ENCODE measurements around the gene CHST10. TPM values are rescaled to one million over a fixed set of nuclear protein-coding genes. Genes with fewer than 3 reads are reported as not detected.
"Not testable (repeated sequence)": the region's sequence is repeated elsewhere in the genome, so short reads cannot be mapped to it uniquely, and the experiment has no call there.

The CHST10 gene, protein sequence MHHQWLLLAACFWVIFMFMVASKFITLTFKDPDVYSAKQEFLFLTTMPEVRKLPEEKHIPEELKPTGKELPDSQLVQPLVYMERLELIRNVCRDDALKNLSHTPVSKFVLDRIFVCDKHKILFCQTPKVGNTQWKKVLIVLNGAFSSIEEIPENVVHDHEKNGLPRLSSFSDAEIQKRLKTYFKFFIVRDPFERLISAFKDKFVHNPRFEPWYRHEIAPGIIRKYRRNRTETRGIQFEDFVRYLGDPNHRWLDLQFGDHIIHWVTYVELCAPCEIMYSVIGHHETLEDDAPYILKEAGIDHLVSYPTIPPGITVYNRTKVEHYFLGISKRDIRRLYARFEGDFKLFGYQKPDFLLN
- 10 to 100 TPM in 4 of 10 donors, 1 to 10 TPM in 6; 6.2 to 11.8 (median 9.5) TPM for total RNA-seq
- 1 to 10 TPM; 5.1 to 7.3 TPM for polyA plus RNA-seq
- long read RNA-seq, donor 1, transcript CHST10-201 (7 exons, 2,842 nt) = major isoform, 23 of 37 reads
- long read RNA-seq, donor 1, partial matches to known transcripts = 0 of 37 reads
- long read RNA-seq, donor 1, other reads (novel, unspliced or antisense) = 14 of 37 reads
- long read RNA-seq, donor 2, transcript CHST10-201 (7 exons, 2,842 nt) = major isoform, 25 of 41 reads
- long read RNA-seq, donor 2, partial matches to known transcripts = 2 of 41 reads
- long read RNA-seq, donor 2, other reads (novel, unspliced or antisense) = 14 of 41 reads
- long read RNA-seq, donor 3, transcript CHST10-201 (7 exons, 2,842 nt) = major isoform, 14 of 19 reads
- long read RNA-seq, donor 3, partial matches to known transcripts = 2 of 19 reads
- long read RNA-seq, donor 3, other reads (novel, unspliced or antisense) = 3 of 19 reads

DNA sequence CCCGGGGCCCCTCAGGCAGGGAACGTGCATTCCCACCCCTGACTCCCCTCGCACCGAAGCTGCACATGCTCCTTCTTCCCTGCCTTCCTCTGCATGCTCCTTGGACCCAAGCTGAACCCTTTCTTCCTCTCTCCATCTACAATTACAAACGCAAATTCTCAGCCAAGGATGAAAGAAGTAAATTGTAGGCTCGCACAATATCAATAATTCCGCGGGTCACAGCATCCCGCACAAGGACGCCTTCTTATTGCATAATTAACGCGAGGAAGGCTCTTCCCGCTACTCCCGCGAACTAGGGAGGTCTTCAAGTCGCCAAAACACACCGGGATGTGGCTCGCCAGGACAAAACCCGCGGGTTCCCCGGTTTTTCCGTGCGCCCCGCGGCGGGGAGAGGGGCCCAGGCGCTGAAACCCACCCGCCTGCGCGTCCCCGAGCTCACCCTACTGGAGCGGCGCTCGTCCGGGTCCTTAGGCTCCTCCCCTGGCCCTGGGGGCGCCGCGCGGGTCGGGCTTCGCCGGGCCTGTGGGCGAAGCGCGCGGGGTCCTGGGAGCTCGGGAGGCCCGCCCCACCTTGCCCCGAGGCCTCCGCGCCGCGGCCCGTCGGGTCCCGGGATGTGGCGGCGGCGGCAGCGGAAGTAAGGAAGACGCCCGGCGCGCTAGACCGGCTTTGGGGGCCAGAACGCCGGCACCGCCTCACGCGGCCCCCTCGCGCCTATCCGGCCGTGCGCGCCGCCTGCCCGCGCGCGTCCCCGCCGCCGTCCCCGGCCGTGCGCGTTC lies at the start of gene CHST10:
Gene CHST10 (minus strand): TSS at position 734 of the 776 bp plus-strand sequence. CDS start 10,993 bp downstream, outside the sequence.
- 0% methylated on average over 69 to 88 of the region's 88 CpGs for WGBS, 2 donors
- H3K36me3 ChIP-seq = peaks cover 0 to 23% (median 0%) of the 10 kb centered on the region in 9 donors
- peak within 1 kb of the TSS; percentile 57 to 91 (median 86) for H3K27ac ChIP-seq
- peaks cover 0 to 8% (median 0%) of the 10 kb centered on the region in 7 donors for H3K27me3 ChIP-seq
- H3K4me1 ChIP-seq = peaks cover 0 to 25% (median 19%) of the 10 kb centered on the region in 9 donors
- intact Hi-C loops (cut with DNase I) = loop anchor here in 2 of 10 donors (10.0 kb wide), 2 partner anchors 148 to 568 kb away; partner anchors contain the start of gene PDCL3 (in 1 of the 2)
- ATAC-seq (peak; percentile 92 to 96 (median 93)), DNase-seq (peak; percentile 57 to 67)
- H3K9me3 ChIP-seq = no peaks in the 10 kb centered on the region
- TF ChIP-seq, protein P1, sequence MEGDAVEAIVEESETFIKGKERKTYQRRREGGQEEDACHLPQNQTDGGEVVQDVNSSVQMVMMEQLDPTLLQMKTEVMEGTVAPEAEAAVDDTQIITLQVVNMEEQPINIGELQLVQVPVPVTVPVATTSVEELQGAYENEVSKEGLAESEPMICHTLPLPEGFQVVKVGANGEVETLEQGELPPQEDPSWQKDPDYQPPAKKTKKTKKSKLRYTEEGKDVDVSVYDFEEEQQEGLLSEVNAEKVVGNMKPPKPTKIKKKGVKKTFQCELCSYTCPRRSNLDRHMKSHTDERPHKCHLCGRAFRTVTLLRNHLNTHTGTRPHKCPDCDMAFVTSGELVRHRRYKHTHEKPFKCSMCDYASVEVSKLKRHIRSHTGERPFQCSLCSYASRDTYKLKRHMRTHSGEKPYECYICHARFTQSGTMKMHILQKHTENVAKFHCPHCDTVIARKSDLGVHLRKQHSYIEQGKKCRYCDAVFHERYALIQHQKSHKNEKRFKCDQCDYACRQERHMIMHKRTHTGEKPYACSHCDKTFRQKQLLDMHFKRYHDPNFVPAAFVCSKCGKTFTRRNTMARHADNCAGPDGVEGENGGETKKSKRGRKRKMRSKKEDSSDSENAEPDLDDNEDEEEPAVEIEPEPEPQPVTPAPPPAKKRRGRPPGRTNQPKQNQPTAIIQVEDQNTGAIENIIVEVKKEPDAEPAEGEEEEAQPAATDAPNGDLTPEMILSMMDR (IDR thresholded peaks at IDR 0.05) = no peak
- peak within 1 kb of the TSS; percentile 68 to 97 (median 82) for H3K4me3 ChIP-seq

DNA sequence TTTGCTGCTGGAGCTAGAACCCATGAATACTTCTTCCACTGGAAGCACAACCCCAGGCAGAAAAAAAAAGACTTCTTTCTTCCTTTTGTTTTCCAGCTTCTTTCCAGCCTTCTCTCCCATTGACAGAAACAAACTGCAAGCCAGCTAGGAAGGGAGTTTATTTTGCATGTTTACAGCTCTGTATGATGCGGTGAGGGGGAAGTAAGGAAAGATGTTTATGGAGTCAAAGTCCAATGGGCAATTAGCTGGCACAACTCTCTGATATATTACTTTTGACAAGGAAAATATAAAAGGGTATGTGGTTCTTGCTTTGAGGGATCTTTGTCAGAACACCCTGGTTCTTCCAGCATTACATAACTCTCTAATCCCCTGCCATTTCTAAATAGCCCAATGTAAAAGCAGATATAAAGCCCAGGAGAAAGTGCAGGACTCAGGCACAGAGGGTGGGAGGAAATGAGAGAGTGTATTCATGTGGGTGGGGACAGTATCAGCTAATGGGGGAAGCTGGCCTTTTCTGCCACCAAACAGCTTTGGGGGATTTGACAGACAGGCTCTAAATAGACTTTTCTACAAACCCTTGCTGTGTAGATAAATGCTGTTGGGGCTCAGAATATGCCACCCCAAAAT lies 43.5 kb upstream of the CHST10 start:
- 85 to 86% methylated on average over 1 of the region's 1 CpG for WGBS, 2 donors
- TF ChIP-seq, protein P1 (IDR thresholded peaks at IDR 0.05) = no peak

DNA sequence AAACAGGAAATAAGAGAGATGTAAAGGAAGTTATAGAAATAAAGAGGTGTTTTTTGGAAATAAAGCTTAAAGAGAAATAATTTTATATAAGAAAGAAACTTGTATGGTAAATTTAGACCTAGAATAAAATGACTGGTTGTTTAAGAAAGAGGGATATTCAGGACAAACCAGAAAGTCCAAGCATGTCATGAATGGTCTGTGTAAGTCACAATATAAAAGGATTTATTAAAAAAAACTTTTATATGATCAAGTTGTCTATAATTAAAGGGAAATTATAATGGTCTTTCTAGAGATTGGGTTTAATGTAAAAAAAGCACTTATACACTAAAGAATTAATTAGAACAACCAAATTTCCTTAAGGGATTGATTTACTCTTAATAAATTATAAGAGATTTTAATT lies 38.9 kb upstream of the CHST10 start:
- H3K4me1 ChIP-seq; H3K27ac ChIP-seq; H3K27me3 ChIP-seq; ATAC-seq; DNase-seq; H3K4me3 ChIP-seq; H3K36me3 ChIP-seq; intact Hi-C loops (cut with DNase I): not testable (repeated sequence)
- H3K9me3 ChIP-seq = peaks cover 0 to 43% (median 16%) of the 10 kb centered on the region in 11 donors

More for the DNA sequence above, 43.5 kb upstream of the CHST10 start:
- ATAC-seq (no peak), DNase-seq (no peak)
- Histone ChIP-seq H3K4me3 (no peak overlapping the region), H3K27ac (no peak overlapping the region), H3K36me3 (no peaks in the 10 kb centered on the region), H3K27me3 (peaks cover 0 to 8% (median 0%) of the 10 kb centered on the region in 7 donors), H3K4me1 (no peaks in the 10 kb centered on the region), H3K9me3 (peaks cover 0 to 33% (median 10%) of the 10 kb centered on the region in 11 donors)
- intact Hi-C loops (cut with DNase I) = no loop called here

DNA sequence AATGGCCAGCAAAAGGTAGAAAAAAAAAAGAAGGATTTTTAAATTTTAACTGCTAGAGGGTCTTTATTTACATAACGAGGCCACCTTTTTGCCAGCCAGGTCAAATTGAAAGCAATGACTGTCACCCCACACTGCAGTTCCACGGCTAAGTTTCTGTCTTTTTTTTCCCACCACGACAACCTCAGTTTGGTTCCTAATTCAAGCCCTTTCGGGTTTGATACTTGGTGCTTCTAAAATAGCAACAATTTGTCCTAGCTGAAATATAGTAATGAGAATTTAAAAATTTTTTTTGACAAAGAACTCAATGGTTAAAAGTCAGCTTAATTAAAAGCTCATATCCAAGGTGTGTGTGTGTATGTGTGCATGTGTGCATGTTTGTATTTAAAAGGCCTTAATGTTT lies 36.4 kb upstream of the CHST10 start:
- ATAC-seq (no peak), DNase-seq (no peak)
- intact Hi-C loops (cut with DNase I) = no loop called here
- peaks cover 0 to 39% (median 16%) of the 10 kb centered on the region in 11 donors for H3K9me3 ChIP-seq
- WGBS, 2 donors = 55 to 59% methylated on average over 4 of the region's 4 CpGs
- no peaks in the 10 kb centered on the region for H3K4me1 ChIP-seq
- H3K36me3 ChIP-seq = no peaks in the 10 kb centered on the region
- TF ChIP-seq, protein P1 (IDR thresholded peaks at IDR 0.05) = no peak
- H3K27me3 ChIP-seq = peaks cover 0 to 7% (median 0%) of the 10 kb centered on the region in 7 donors
- H3K27ac ChIP-seq = no peak overlapping the region
- H3K4me3 ChIP-seq = no peak overlapping the region
